WTC11 (cell line): Measurements from ENCODE around the gene MYBPHL.

Experiments used
- ESRRA ChIP-seq: sonication (generic); formaldehyde crosslinking; IDR thresholded peaks from 2 replicates; pipeline ENCODE4 v1.8.1; 2022; ENCODE audit warnings: mild to moderate bottlenecking, missing genetic modification reagents, borderline replicate concordance
- JUN ChIP-seq: sonication (generic); formaldehyde crosslinking; IDR thresholded peaks from 2 replicates; pipeline ENCODE4 v1.8.0; 2023; ENCODE audit warnings: mild to moderate bottlenecking, missing genetic modification reagents
- MXD4 ChIP-seq: fragments of 250-450 bp; sonication (Bioruptor Pico); IDR thresholded peaks from 2 replicates; pipeline ENCODE4 v1.8.0; 2021; ENCODE audit warnings: mild to moderate bottlenecking, moderate library complexity, borderline replicate concordance
- NFE2L1 ChIP-seq: sonication (generic); formaldehyde crosslinking; IDR thresholded peaks from 2 replicates; pipeline ENCODE4 v1.8.1; 2023; ENCODE audit warnings: missing genetic modification reagents
- TP53 ChIP-seq: sonication (generic); formaldehyde crosslinking; IDR thresholded peaks from 2 replicates; pipeline ENCODE4 v1.8.1; 2023; ENCODE audit warnings: mild to moderate bottlenecking, missing genetic modification reagents
- ZNF138 ChIP-seq: sonication (generic); formaldehyde crosslinking; conservative IDR thresholded peaks from 2 replicates; pipeline ENCODE4 v1.8.1; 2022; ENCODE audit warnings: mild to moderate bottlenecking, moderate library complexity, missing genetic modification reagents
- ZNF263 ChIP-seq: sonication (generic); formaldehyde crosslinking; IDR thresholded peaks from 2 replicates; pipeline ENCODE4 v1.8.1; 2022; ENCODE audit warnings: low read depth, mild to moderate bottlenecking, moderate library complexity, missing genetic modification reagents
- TF ChIP-seq, protein P1 (sequence below): sonication (generic); formaldehyde crosslinking; IDR thresholded peaks from 2 replicates; pipeline ENCODE4 v1.8.0; 2022; ENCODE audit warnings: mild to moderate bottlenecking, missing genetic modification reagents
- TF ChIP-seq, protein P2 (sequence below): fragments of 200-600 bp; IDR thresholded peaks from 2 replicates; pipeline ENCODE4 v1.8.0; 2022; ENCODE audit warnings: antibody characterized with exemption
- TF ChIP-seq, protein P3 (sequence below): sonication (generic); formaldehyde crosslinking; IDR thresholded peaks from 2 replicates; pipeline ENCODE4 v1.8.0; 2023; ENCODE audit warnings: missing genetic modification reagents
- TF ChIP-seq, protein P4 (sequence below): sonication (generic); formaldehyde crosslinking; IDR thresholded peaks from 2 replicates; pipeline ENCODE4 v1.8.0; 2022; ENCODE audit warnings: mild to moderate bottlenecking, missing genetic modification reagents
- TF ChIP-seq, protein P5 (sequence below): sonication (generic); formaldehyde crosslinking; IDR thresholded peaks from 2 replicates; pipeline ENCODE4 v1.8.1; 2022; ENCODE audit warnings: mild to moderate bottlenecking, missing genetic modification reagents, moderate library complexity, borderline replicate concordance
- TF ChIP-seq, protein P6 (sequence below): sonication (generic); formaldehyde crosslinking; conservative IDR thresholded peaks from 2 replicates; pipeline ENCODE4 v1.8.1; 2023; ENCODE audit warnings: mild to moderate bottlenecking, low read depth, missing genetic modification reagents, moderate library complexity

DNA sequence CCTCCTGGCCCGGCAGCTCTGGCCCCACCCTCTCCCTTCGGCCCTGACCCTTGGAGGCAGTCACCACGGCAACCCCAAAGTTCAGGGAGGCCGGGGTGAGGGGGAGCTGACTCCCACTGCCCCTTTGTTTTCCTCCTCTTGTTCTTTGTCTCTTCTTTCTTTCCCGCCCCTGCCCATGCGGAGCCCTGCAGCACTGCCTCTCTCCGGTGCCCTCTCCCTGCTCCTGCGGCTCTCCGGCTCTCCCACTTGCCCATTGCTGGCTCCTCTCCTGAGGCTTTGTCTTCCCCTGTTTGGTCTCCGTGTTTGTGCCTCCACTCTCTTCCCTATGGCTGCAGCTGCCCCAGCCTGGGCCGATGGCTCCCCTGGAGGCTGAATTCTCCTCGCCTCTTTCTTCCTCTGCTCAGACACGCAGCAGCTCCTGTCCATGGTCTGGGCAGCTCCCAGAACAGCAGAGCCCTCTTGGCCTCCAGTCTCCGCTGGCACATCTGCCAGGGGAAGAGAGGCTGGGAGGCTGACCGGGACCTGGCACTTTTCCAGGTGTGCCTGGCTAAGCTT is 51.6 kb downstream of the MYBPHL start:
- TF ChIP-seq ZNF263 (CRISPR knock-in tag) = no peak
- TF ChIP-seq ESRRA (CRISPR knock-in tag) = no peak
- TF ChIP-seq, protein P1, sequence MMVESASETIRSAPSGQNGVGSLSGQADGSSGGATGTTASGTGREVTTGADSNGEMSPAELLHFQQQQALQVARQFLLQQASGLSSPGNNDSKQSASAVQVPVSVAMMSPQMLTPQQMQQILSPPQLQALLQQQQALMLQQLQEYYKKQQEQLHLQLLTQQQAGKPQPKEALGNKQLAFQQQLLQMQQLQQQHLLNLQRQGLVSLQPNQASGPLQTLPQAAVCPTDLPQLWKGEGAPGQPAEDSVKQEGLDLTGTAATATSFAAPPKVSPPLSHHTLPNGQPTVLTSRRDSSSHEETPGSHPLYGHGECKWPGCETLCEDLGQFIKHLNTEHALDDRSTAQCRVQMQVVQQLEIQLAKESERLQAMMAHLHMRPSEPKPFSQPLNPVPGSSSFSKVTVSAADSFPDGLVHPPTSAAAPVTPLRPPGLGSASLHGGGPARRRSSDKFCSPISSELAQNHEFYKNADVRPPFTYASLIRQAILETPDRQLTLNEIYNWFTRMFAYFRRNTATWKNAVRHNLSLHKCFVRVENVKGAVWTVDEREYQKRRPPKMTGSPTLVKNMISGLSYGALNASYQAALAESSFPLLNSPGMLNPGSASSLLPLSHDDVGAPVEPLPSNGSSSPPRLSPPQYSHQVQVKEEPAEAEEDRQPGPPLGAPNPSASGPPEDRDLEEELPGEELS (CRISPR knock-in tag) = no peak
- TF ChIP-seq, protein P2, sequence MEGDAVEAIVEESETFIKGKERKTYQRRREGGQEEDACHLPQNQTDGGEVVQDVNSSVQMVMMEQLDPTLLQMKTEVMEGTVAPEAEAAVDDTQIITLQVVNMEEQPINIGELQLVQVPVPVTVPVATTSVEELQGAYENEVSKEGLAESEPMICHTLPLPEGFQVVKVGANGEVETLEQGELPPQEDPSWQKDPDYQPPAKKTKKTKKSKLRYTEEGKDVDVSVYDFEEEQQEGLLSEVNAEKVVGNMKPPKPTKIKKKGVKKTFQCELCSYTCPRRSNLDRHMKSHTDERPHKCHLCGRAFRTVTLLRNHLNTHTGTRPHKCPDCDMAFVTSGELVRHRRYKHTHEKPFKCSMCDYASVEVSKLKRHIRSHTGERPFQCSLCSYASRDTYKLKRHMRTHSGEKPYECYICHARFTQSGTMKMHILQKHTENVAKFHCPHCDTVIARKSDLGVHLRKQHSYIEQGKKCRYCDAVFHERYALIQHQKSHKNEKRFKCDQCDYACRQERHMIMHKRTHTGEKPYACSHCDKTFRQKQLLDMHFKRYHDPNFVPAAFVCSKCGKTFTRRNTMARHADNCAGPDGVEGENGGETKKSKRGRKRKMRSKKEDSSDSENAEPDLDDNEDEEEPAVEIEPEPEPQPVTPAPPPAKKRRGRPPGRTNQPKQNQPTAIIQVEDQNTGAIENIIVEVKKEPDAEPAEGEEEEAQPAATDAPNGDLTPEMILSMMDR = no peak
- no peak for TF ChIP-seq JUN
- TF ChIP-seq, protein P3, sequence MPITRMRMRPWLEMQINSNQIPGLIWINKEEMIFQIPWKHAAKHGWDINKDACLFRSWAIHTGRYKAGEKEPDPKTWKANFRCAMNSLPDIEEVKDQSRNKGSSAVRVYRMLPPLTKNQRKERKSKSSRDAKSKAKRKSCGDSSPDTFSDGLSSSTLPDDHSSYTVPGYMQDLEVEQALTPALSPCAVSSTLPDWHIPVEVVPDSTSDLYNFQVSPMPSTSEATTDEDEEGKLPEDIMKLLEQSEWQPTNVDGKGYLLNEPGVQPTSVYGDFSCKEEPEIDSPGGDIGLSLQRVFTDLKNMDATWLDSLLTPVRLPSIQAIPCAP (CRISPR knock-in tag) = no peak
- no peak for TF ChIP-seq MXD4 (CRISPR knock-in tag)
- no peak for TF ChIP-seq ZNF138
- TF ChIP-seq, protein P4, sequence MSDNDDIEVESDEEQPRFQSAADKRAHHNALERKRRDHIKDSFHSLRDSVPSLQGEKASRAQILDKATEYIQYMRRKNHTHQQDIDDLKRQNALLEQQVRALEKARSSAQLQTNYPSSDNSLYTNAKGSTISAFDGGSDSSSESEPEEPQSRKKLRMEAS (CRISPR knock-in tag) = no peak
- TF ChIP-seq, protein P5, sequence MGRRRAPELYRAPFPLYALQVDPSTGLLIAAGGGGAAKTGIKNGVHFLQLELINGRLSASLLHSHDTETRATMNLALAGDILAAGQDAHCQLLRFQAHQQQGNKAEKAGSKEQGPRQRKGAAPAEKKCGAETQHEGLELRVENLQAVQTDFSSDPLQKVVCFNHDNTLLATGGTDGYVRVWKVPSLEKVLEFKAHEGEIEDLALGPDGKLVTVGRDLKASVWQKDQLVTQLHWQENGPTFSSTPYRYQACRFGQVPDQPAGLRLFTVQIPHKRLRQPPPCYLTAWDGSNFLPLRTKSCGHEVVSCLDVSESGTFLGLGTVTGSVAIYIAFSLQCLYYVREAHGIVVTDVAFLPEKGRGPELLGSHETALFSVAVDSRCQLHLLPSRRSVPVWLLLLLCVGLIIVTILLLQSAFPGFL (CRISPR knock-in tag) = no peak
- no peak for TF ChIP-seq NFE2L1 (CRISPR knock-in tag)
- TF ChIP-seq, protein P6, sequence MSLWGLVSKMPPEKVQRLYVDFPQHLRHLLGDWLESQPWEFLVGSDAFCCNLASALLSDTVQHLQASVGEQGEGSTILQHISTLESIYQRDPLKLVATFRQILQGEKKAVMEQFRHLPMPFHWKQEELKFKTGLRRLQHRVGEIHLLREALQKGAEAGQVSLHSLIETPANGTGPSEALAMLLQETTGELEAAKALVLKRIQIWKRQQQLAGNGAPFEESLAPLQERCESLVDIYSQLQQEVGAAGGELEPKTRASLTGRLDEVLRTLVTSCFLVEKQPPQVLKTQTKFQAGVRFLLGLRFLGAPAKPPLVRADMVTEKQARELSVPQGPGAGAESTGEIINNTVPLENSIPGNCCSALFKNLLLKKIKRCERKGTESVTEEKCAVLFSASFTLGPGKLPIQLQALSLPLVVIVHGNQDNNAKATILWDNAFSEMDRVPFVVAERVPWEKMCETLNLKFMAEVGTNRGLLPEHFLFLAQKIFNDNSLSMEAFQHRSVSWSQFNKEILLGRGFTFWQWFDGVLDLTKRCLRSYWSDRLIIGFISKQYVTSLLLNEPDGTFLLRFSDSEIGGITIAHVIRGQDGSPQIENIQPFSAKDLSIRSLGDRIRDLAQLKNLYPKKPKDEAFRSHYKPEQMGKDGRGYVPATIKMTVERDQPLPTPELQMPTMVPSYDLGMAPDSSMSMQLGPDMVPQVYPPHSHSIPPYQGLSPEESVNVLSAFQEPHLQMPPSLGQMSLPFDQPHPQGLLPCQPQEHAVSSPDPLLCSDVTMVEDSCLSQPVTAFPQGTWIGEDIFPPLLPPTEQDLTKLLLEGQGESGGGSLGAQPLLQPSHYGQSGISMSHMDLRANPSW (CRISPR knock-in tag) = no peak
- TF ChIP-seq TP53 (CRISPR knock-in tag) = no peak
